ENCODE data around the gene IGF2BP2. TPM values are rescaled to one million over a fixed set of nuclear protein-coding genes. Genes with fewer than 3 reads are reported as not detected.
"Not testable (repeated sequence)": the region's sequence is repeated elsewhere in the genome, so short reads cannot be mapped to it uniquely, and the experiment has no call there.

IGF2BP2 gene
- total RNA-seq, 1 donor = 67.8 TPM

- DNase-seq (ENCODE audit: low read depth) = no peak
- TF ChIP-seq CTCF (IDR thresholded peaks at IDR 0.05; ENCODE audit: insufficient read depth, low read depth, low read length) = no peak
- H3K4me3 ChIP-seq (ENCODE audit: low read depth, low read length) = no peak overlapping the region
Measured at GRCh38 chr3:185778821-185779220, 46.0 kb downstream of the IGF2BP2 start.

GRCh38 chr3:185778094-185778493 lies 46.7 kb downstream of the IGF2BP2 start:
- DNase-seq (ENCODE audit: low read depth) = no peak
- no peak for TF ChIP-seq CTCF (IDR thresholded peaks at IDR 0.05; ENCODE audit: insufficient read depth, low read depth, low read length)

GRCh38 chr3:185770109-185770508 lies 54.7 kb downstream of the IGF2BP2 start:
- TF ChIP-seq CTCF (IDR thresholded peaks at IDR 0.05; ENCODE audit: insufficient read depth, low read depth, low read length) = no peak
- H3K4me3 ChIP-seq (ENCODE audit: low read depth, low read length) = no peak overlapping the region
- DNase-seq (ENCODE audit: low read depth) = no peak

More at GRCh38 chr3:185778094-185778493, 46.7 kb downstream of the IGF2BP2 start:
- no peak overlapping the region for H3K4me3 ChIP-seq (ENCODE audit: low read depth, low read length)

- peak; percentile 64 for DNase-seq (ENCODE audit: low read depth)
- peak; percentile 71 for TF ChIP-seq CTCF (IDR thresholded peaks at IDR 0.05; ENCODE audit: insufficient read depth, low read depth, low read length)
Measured at GRCh38 chr3:185768578-185768982, 56.3 kb downstream of the IGF2BP2 start.

GRCh38 chr3:185767002-185767688 lies 57.7 kb downstream of the IGF2BP2 start:
- H3K4me3 ChIP-seq (ENCODE audit: low read depth, low read length) = no peak overlapping the region
- DNase-seq (ENCODE audit: low read depth) = no peak
- no peak for TF ChIP-seq CTCF (IDR thresholded peaks at IDR 0.05; ENCODE audit: insufficient read depth, low read depth, low read length)

More at GRCh38 chr3:185768578-185768982, 56.3 kb downstream of the IGF2BP2 start:
- H3K4me3 ChIP-seq (ENCODE audit: low read depth, low read length) = not testable (repeated sequence)

- H3K4me3 ChIP-seq (ENCODE audit: low read depth, low read length) = no peak overlapping the region
- no peak for DNase-seq (ENCODE audit: low read depth)
- TF ChIP-seq CTCF (IDR thresholded peaks at IDR 0.05; ENCODE audit: insufficient read depth, low read depth, low read length) = no peak
Measured at GRCh38 chr3:185766329-185767001, 58.4 kb downstream of the IGF2BP2 start.
